Measurements from ENCODE around the gene SLC16A10.

- TF ChIP-seq POLR2AphosphoS5 (IDR thresholded peaks at IDR 0.05) (no peak), CTCF (IDR thresholded peaks at IDR 0.05) (no peak), EP300 (IDR thresholded peaks at IDR 0.05; ENCODE audit: low read depth) (no peak)
Observed at GRCh38 chr6:111266276-111266675, 179.0 kb downstream of the SLC16A10 start.
